Measurements from ENCODE around the gene CAD.

Gene CAD

GRCh38 chr2:27231921-27232320 lies 14.8 kb downstream of the CAD start:
- ATAC-seq = no peak

- ATAC-seq = no peak
Measured at GRCh38 chr2:27233341-27233740, 16.2 kb downstream of the CAD start.

GRCh38 chr2:27236136-27236535 lies 19.0 kb downstream of the CAD start:
- no peak for ATAC-seq

GRCh38 chr2:27236626-27237025 lies 19.5 kb downstream of the CAD start:
- no peak for ATAC-seq

GRCh38 chr2:27237341-27237945 lies 20.3 kb downstream of the CAD start:
- ATAC-seq = no peak

- ATAC-seq = no peak
Measured at GRCh38 chr2:27238976-27239375, 21.8 kb downstream of the CAD start.

- no peak for ATAC-seq
Measured at GRCh38 chr2:27240406-27240805, 23.2 kb downstream of the CAD start.

- ATAC-seq = no peak
Measured at GRCh38 chr2:27241761-27242613, 24.8 kb downstream of the CAD start.

- no peak for ATAC-seq
Measured at GRCh38 chr2:27242614-27242951, 25.4 kb downstream of the CAD start.

GRCh38 chr2:27243391-27244130 lies 26.4 kb downstream of the CAD start:
- ATAC-seq = no peak

- ATAC-seq = no peak
Measured at GRCh38 chr2:27245116-27245515, 27.9 kb downstream of the CAD start.

- ATAC-seq = no peak
Measured at GRCh38 chr2:27245626-27246025, 28.5 kb downstream of the CAD start.

- no peak for ATAC-seq
Measured at GRCh38 chr2:27247893-27248292, 30.7 kb downstream of the CAD start.

- ATAC-seq = no peak
Measured at GRCh38 chr2:27249159-27249890, 32.2 kb downstream of the CAD start.

GRCh38 chr2:27249891-27250651 lies 32.9 kb downstream of the CAD start:
- ATAC-seq = peak; percentile 25 to 56

- no peak for ATAC-seq
Measured at GRCh38 chr2:27250652-27251379, 33.6 kb downstream of the CAD start.

- no peak for ATAC-seq
Measured at GRCh38 chr2:27251766-27252165, 34.6 kb downstream of the CAD start.

- no peak for ATAC-seq
Measured at GRCh38 chr2:27255187-27255586, 38.0 kb downstream of the CAD start.

GRCh38 chr2:27255660-27256059 lies 38.5 kb downstream of the CAD start:
- no peak for ATAC-seq

- no peak for ATAC-seq
Measured at GRCh38 chr2:27256855-27257454, 39.8 kb downstream of the CAD start.

GRCh38 chr2:27258051-27258450 lies 40.9 kb downstream of the CAD start:
- ATAC-seq = no peak

Data from activated CD4-positive, CD25-positive, alpha-beta regulatory T cell treated with anti-CD3 and anti-CD28 coated beads, Interleukin-2, amount 50 U/mL, for 24 hours (primary cell).